ENCODE results near the gene STIM1.

STIM1 gene

GRCh38 chr11:3835751-3836150 lies 19.7 kb upstream of the STIM1 start:
- H3K9ac ChIP-seq (ENCODE audit: low read length), result no peak overlapping the region
- no peak overlapping the region for H3K4me3 ChIP-seq (ENCODE audit: low read depth, low read length, poor library complexity, severe bottlenecking)
- peaks cover 34% of the 10 kb centered on the region for H3K79me2 ChIP-seq (ENCODE audit: insufficient read depth, low read length)
- H3K4me1 ChIP-seq (ENCODE audit: insufficient read depth, low read length, severe bottlenecking), result peaks cover 47% of the 10 kb centered on the region
- H3K36me3 ChIP-seq (ENCODE audit: insufficient read depth, low read length), result peaks cover 38% of the 10 kb centered on the region
- H3K27ac ChIP-seq (ENCODE audit: low read depth, low read length, poor library complexity, severe bottlenecking), result no peak overlapping the region
- H3K9me2 ChIP-seq (ENCODE audit: low read depth, low read length), result no peaks in the 10 kb centered on the region
- no peaks in the 10 kb centered on the region for H3F3A ChIP-seq (ENCODE audit: insufficient read depth, low read length)
- H4K20me1 ChIP-seq (ENCODE audit: insufficient read depth, low read length), result no peaks in the 10 kb centered on the region
- no peaks in the 10 kb centered on the region for H3K27me3 ChIP-seq (ENCODE audit: insufficient read depth, low read length)
- H2AFZ ChIP-seq (ENCODE audit: low read length), result no peak overlapping the region
- TF ChIP-seq EZH2 (IDR thresholded peaks at IDR 0.05; ENCODE audit: borderline replicate concordance, low read length), result no peak
- no peak overlapping the region for H3K4me2 ChIP-seq (ENCODE audit: low read length)
- H3K9me3 ChIP-seq (ENCODE audit: low read length), result no peaks in the 10 kb centered on the region

- H3K4me2 ChIP-seq (ENCODE audit: low read length), result peak overlapping the region; percentile 91
- peak overlapping the region; percentile 17 for H3K4me3 ChIP-seq (ENCODE audit: low read depth, low read length, poor library complexity, severe bottlenecking)
- no peak overlapping the region for H2AFZ ChIP-seq (ENCODE audit: low read length)
- peaks cover 30% of the 10 kb centered on the region for H3K79me2 ChIP-seq (ENCODE audit: insufficient read depth, low read length)
- no peaks in the 10 kb centered on the region for H3K9me2 ChIP-seq (ENCODE audit: low read depth, low read length)
- no peaks in the 10 kb centered on the region for H3K9me3 ChIP-seq (ENCODE audit: low read length)
- H3K4me1 ChIP-seq (ENCODE audit: insufficient read depth, low read length, severe bottlenecking), result peaks cover 51% of the 10 kb centered on the region
- no peaks in the 10 kb centered on the region for H3F3A ChIP-seq (ENCODE audit: insufficient read depth, low read length)
- H4K20me1 ChIP-seq (ENCODE audit: insufficient read depth, low read length), result no peaks in the 10 kb centered on the region
- peak overlapping the region; percentile 12; the same call in 1 of the 2 replicates for H3K9ac ChIP-seq (ENCODE audit: low read length)
- TF ChIP-seq, protein P1, sequence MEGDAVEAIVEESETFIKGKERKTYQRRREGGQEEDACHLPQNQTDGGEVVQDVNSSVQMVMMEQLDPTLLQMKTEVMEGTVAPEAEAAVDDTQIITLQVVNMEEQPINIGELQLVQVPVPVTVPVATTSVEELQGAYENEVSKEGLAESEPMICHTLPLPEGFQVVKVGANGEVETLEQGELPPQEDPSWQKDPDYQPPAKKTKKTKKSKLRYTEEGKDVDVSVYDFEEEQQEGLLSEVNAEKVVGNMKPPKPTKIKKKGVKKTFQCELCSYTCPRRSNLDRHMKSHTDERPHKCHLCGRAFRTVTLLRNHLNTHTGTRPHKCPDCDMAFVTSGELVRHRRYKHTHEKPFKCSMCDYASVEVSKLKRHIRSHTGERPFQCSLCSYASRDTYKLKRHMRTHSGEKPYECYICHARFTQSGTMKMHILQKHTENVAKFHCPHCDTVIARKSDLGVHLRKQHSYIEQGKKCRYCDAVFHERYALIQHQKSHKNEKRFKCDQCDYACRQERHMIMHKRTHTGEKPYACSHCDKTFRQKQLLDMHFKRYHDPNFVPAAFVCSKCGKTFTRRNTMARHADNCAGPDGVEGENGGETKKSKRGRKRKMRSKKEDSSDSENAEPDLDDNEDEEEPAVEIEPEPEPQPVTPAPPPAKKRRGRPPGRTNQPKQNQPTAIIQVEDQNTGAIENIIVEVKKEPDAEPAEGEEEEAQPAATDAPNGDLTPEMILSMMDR (IDR thresholded peaks at IDR 0.05; ENCODE audit: low read length), result no peak
- no peak for TF ChIP-seq EZH2 (IDR thresholded peaks at IDR 0.05; ENCODE audit: borderline replicate concordance, low read length)
- peak overlapping the region; percentile 78 for H3K27ac ChIP-seq (ENCODE audit: low read depth, low read length, poor library complexity, severe bottlenecking)
- H3K36me3 ChIP-seq (ENCODE audit: insufficient read depth, low read length), result peaks cover 27% of the 10 kb centered on the region; the same call in 1 of the 2 replicates
- H3K27me3 ChIP-seq (ENCODE audit: insufficient read depth, low read length), result no peaks in the 10 kb centered on the region
Measured at GRCh38 chr11:3836903-3837302, 18.6 kb upstream of the STIM1 start.

GRCh38 chr11:3837793-3838192 lies 17.7 kb upstream of the STIM1 start:
- H3K9me2 ChIP-seq (ENCODE audit: low read depth, low read length), result no peaks in the 10 kb centered on the region
- H3K27me3 ChIP-seq (ENCODE audit: insufficient read depth, low read length), result no peaks in the 10 kb centered on the region
- H4K20me1 ChIP-seq (ENCODE audit: insufficient read depth, low read length), result no peaks in the 10 kb centered on the region
- peak overlapping the region; percentile 90 for H3K4me3 ChIP-seq (ENCODE audit: low read depth, low read length, poor library complexity, severe bottlenecking)
- peak overlapping the region; percentile 78 for H3K27ac ChIP-seq (ENCODE audit: low read depth, low read length, poor library complexity, severe bottlenecking)
- peak overlapping the region; percentile 91 for H3K4me2 ChIP-seq (ENCODE audit: low read length)
- no peaks in the 10 kb centered on the region for H3F3A ChIP-seq (ENCODE audit: insufficient read depth, low read length)
- H3K4me1 ChIP-seq (ENCODE audit: insufficient read depth, low read length, severe bottlenecking), result peaks cover 54% of the 10 kb centered on the region
- no peaks in the 10 kb centered on the region for H3K9me3 ChIP-seq (ENCODE audit: low read length)
- no peak overlapping the region for H3K9ac ChIP-seq (ENCODE audit: low read length)
- H3K79me2 ChIP-seq (ENCODE audit: insufficient read depth, low read length), result peaks cover 30% of the 10 kb centered on the region
- no peak for TF ChIP-seq EZH2 (IDR thresholded peaks at IDR 0.05; ENCODE audit: borderline replicate concordance, low read length)
- TF ChIP-seq, protein P1 (IDR thresholded peaks at IDR 0.05; ENCODE audit: low read length), result no peak
- no peak overlapping the region for H2AFZ ChIP-seq (ENCODE audit: low read length)
- peaks cover 24% of the 10 kb centered on the region; the same call in 1 of the 2 replicates for H3K36me3 ChIP-seq (ENCODE audit: insufficient read depth, low read length)

DNA sequence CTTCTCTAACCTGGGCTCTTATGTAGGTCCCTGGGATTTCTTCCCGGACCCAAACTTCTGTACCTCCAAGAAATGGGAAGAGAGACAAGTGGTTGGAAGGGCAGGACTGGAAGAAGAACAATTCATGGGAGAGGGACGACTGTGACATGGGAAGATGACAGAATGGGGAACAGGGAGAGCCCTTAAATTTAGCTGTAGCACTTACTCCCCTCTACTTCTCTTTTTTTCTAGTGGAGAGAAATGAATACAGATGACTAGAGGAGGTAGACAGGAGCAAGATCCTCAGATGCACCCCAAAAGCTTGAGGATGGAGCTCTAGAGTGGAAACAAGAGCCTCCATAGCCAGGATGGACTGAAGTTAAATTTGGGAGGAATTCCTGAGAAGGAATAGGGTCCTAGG lies 17.0 kb upstream of the STIM1 start:
- Histone ChIP-seq H3K4me2 (ENCODE audit: low read length) (peak overlapping the region; percentile 91), H3K27me3 (ENCODE audit: insufficient read depth, low read length) (no peaks in the 10 kb centered on the region), H3K9ac (ENCODE audit: low read length) (peak overlapping the region; percentile 93; the same call in 1 of the 2 replicates), H3K36me3 (ENCODE audit: insufficient read depth, low read length) (peaks cover 20% of the 10 kb centered on the region; the same call in 1 of the 2 replicates), H3K9me3 (ENCODE audit: low read length) (no peaks in the 10 kb centered on the region), H3K9me2 (ENCODE audit: low read depth, low read length) (no peaks in the 10 kb centered on the region), H3K27ac (ENCODE audit: low read depth, low read length, poor library complexity, severe bottlenecking) (peak overlapping the region; percentile 78), H3K4me3 (ENCODE audit: low read depth, low read length, poor library complexity, severe bottlenecking) (peak overlapping the region; percentile 90), H3K4me1 (ENCODE audit: insufficient read depth, low read length, severe bottlenecking) (peaks cover 54% of the 10 kb centered on the region), H3F3A (ENCODE audit: insufficient read depth, low read length) (no peaks in the 10 kb centered on the region), H4K20me1 (ENCODE audit: insufficient read depth, low read length) (no peaks in the 10 kb centered on the region), H2AFZ (ENCODE audit: low read length) (no peak overlapping the region), H3K79me2 (ENCODE audit: insufficient read depth, low read length) (peaks cover 30% of the 10 kb centered on the region)
- TF ChIP-seq, protein P1 (IDR thresholded peaks at IDR 0.05; ENCODE audit: low read length), result no peak
- TF ChIP-seq EZH2 (IDR thresholded peaks at IDR 0.05; ENCODE audit: borderline replicate concordance, low read length), result no peak

All from OCI-LY1 (cell line).